Measurements from ENCODE around the gene GPR137C.

Gene GPR137C

DNA sequence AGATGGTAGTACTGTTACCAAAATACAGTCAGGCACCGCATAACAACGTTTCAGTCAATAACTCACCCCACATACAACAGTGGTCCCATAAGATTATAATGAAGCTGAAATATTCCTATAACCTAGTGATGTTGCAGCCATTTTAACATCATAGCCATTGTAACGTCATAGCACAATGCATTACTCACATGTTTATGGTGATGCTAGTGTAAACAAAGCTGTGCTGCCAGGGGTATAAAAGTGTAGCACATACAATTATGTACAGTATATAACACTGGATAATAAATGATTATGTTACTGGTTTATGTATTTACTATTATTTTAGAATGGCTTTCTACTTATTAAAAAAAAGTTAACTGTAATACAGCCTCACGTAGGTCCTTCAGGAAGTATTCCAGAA is 37.0 kb downstream of the GPR137C start:
- no peaks in the 10 kb centered on the region for H3K4me1 Mint-ChIP-seq
- H3K9me3 Mint-ChIP-seq = peaks cover 25% of the 10 kb centered on the region

DNA sequence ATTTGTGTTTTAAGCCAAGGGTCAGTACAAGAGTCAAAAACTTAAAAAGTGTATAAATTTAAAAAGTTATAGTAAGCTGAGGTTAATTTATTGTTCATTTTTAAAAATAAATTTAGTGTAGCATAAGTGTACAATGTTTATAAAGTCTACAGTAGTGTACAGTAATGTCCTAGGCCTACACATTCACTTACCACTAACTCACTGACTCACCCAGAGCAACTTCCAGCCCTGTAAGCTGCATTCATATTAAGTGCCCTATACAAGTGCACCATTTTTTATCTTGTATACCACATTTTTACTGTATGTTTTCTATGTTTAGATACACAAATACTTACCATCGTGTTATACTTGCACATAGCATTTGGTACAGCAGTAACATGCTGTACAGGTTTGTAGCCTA is 37.7 kb downstream of the GPR137C start:
- H3K36me3 Mint-ChIP-seq (ENCODE audit: low read depth) = peaks cover 24% of the 10 kb centered on the region
- H3K4me1 Mint-ChIP-seq = no peaks in the 10 kb centered on the region
- peaks cover 30% of the 10 kb centered on the region for H3K9me3 Mint-ChIP-seq
- no peak overlapping the region for H3K27ac Mint-ChIP-seq
- H3K4me3 Mint-ChIP-seq = no peak overlapping the region
- H3K27me3 Mint-ChIP-seq (ENCODE audit: low read depth) = peaks cover 5% of the 10 kb centered on the region
- TF ChIP-seq, protein P1, sequence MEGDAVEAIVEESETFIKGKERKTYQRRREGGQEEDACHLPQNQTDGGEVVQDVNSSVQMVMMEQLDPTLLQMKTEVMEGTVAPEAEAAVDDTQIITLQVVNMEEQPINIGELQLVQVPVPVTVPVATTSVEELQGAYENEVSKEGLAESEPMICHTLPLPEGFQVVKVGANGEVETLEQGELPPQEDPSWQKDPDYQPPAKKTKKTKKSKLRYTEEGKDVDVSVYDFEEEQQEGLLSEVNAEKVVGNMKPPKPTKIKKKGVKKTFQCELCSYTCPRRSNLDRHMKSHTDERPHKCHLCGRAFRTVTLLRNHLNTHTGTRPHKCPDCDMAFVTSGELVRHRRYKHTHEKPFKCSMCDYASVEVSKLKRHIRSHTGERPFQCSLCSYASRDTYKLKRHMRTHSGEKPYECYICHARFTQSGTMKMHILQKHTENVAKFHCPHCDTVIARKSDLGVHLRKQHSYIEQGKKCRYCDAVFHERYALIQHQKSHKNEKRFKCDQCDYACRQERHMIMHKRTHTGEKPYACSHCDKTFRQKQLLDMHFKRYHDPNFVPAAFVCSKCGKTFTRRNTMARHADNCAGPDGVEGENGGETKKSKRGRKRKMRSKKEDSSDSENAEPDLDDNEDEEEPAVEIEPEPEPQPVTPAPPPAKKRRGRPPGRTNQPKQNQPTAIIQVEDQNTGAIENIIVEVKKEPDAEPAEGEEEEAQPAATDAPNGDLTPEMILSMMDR (IDR thresholded peaks at IDR 0.05; ENCODE audit: unreplicated experiment in 3 of 3) = no peak

More for the DNA sequence above, 37.0 kb downstream of the GPR137C start:
- TF ChIP-seq, protein P1 (IDR thresholded peaks at IDR 0.05; ENCODE audit: unreplicated experiment in 3 of 3) = no peak
- no peak overlapping the region for H3K4me3 Mint-ChIP-seq
- no peak overlapping the region for H3K27ac Mint-ChIP-seq
- H3K27me3 Mint-ChIP-seq (ENCODE audit: low read depth) = peaks cover 5% of the 10 kb centered on the region
- H3K36me3 Mint-ChIP-seq (ENCODE audit: low read depth) = peaks cover 20% of the 10 kb centered on the region

DNA sequence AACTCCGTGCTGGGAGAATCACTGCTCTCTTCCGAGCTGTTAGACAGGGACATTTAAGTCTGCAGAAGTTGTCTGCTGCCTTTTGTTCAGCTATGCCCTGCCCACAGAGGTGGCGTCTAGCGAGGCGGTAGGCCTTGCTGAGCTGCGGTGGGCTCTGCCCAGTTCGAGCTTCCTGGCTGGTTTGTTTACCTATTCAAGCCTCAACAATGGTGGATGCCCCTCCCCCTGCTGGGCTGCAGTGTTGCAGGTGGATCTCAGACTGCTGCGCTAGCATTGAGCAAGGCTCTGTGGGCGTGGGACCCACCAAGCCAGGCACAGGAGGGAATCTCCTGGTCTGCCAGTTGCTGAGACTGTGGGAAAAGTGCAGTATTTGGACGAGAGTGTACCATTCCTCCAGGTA is 43.7 kb downstream of the GPR137C start:
- no peak overlapping the region for H3K27ac Mint-ChIP-seq
- TF ChIP-seq, protein P1 (IDR thresholded peaks at IDR 0.05; ENCODE audit: unreplicated experiment in 3 of 3) = no peak
- peaks cover 33% of the 10 kb centered on the region for H3K36me3 Mint-ChIP-seq (ENCODE audit: low read depth)
- no peak overlapping the region for H3K4me3 Mint-ChIP-seq
- peaks cover 38% of the 10 kb centered on the region for H3K9me3 Mint-ChIP-seq
- no peaks in the 10 kb centered on the region for H3K4me1 Mint-ChIP-seq
- peaks cover 4% of the 10 kb centered on the region for H3K27me3 Mint-ChIP-seq (ENCODE audit: low read depth)

DNA sequence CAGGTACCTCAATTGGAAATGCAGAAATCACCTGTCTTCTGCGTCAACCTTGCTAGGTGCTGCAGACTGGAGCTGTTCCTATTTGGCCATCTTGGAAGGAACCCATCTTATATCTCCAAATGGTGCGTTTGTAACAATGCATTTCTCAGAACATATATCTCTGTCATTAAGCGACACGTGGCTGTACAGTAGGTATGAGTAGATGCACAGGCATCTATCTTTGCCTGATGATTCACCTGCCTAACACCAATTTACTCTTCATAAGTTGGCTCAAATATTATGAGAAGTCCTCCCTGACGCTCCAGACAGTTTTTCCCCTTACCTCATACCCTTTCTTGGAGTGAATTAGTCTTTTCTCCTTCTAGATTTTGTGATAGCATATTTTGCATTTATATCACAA is 44.2 kb downstream of the GPR137C start:
- Mint-ChIP-seq H3K27me3 (ENCODE audit: low read depth) (no peaks in the 10 kb centered on the region), H3K4me3 (no peak overlapping the region), H3K36me3 (ENCODE audit: low read depth) (peaks cover 33% of the 10 kb centered on the region), H3K4me1 (no peaks in the 10 kb centered on the region), H3K27ac (no peak overlapping the region), H3K9me3 (peaks cover 38% of the 10 kb centered on the region)
- TF ChIP-seq, protein P1 (IDR thresholded peaks at IDR 0.05; ENCODE audit: unreplicated experiment in 3 of 3) = no peak

DNA sequence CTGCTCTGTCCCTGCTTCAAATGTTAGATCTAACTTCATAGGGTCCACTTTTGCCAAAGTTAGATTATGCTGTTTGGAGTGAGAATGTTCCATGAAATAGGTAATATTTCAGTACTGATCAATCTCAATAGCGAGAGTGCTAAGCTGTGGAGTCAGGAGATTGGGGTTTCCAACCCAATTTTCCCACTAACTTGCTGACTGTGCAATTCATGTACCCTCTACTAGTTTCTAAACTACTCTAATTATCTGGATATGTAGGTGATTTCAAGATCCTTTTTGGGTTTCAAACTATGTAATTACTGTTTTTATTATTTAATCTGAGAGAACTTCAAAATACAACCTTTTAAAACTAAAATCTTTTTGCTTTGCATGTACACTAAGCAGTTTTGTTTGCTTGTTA is 45.9 kb downstream of the GPR137C start:
- H3K4me1 Mint-ChIP-seq = no peaks in the 10 kb centered on the region
- H3K27ac Mint-ChIP-seq = no peak overlapping the region
- peaks cover 29% of the 10 kb centered on the region for H3K36me3 Mint-ChIP-seq (ENCODE audit: low read depth)
- TF ChIP-seq, protein P1 (IDR thresholded peaks at IDR 0.05; ENCODE audit: unreplicated experiment in 3 of 3) = no peak
- H3K4me3 Mint-ChIP-seq = no peak overlapping the region
- H3K27me3 Mint-ChIP-seq (ENCODE audit: low read depth) = no peaks in the 10 kb centered on the region
- peaks cover 28% of the 10 kb centered on the region for H3K9me3 Mint-ChIP-seq

DNA sequence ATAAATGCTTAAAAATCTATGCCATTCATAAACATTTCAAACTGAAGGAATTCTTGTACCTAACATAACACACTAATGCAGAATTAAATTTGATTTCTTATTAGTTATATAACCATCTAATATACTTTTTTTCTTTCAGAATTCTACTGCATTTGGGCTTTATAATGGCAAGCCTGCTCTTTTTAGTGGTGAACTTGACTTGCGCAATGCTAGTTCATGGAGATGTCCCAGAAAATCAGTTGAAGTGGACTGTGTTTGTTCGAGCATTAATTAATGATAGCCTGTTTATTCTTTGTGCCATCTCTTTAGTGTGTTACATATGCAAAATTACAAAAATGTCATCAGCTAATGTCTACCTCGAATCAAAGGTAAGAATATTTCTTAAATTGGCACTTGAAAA is 47.3 kb downstream of the GPR137C start:
- no peak overlapping the region for H3K27ac Mint-ChIP-seq
- H3K9me3 Mint-ChIP-seq = peaks cover 24% of the 10 kb centered on the region
- H3K4me3 Mint-ChIP-seq = no peak overlapping the region
- no peaks in the 10 kb centered on the region for H3K4me1 Mint-ChIP-seq
- TF ChIP-seq, protein P1 (IDR thresholded peaks at IDR 0.05; ENCODE audit: unreplicated experiment in 3 of 3) = no peak
- peaks cover 29% of the 10 kb centered on the region for H3K36me3 Mint-ChIP-seq (ENCODE audit: low read depth)
- H3K27me3 Mint-ChIP-seq (ENCODE audit: low read depth) = no peaks in the 10 kb centered on the region
